Ovary (tissue), 10 donors: ENCODE measurements around the gene ANGPTL4. TPM values are rescaled to one million over a fixed set of nuclear protein-coding genes. Genes with fewer than 3 reads are reported as not detected.
"Not testable (repeated sequence)": the region's sequence is repeated elsewhere in the genome, so short reads cannot be mapped to it uniquely, and the experiment has no call there.

Experiments
- DNase-seq, 5 donors: peaks; one replicate each; pipeline ENCODE4 v3.0.0-alpha.2; 2019 to 2020
- H3K27ac ChIP-seq, 2 donors: fragments of 200-600 bp; one replicate each; pipeline versions ENCODE4 v1.5.1 to v1.8.0; 2019 to 2022
- H3K27me3 ChIP-seq: fragments of 200-600 bp; one replicate; pipeline ENCODE4 v1.8.0; 2022
- H3K36me3 ChIP-seq: fragments of 200-600 bp; sonication (generic); one replicate; pipeline ENCODE4 v1.5.1; 2019
- H3K4me1 ChIP-seq: one replicate; pipeline ENCODE4 v1.8.1; 2013; ENCODE audit warnings: mild to moderate bottlenecking, moderate library complexity; ENCODE audit not compliant: insufficient read depth
- H3K4me3 ChIP-seq: fragments of 200-600 bp; sonication (generic); one replicate; pipeline ENCODE4 v1.5.1; 2017
- H3K9me3 ChIP-seq, 2 donors: fragments of 200-600 bp in 1 of 2; sonication (generic) in 1 of 2; one replicate each; pipeline versions ENCODE4 v1.5.1 to v1.8.1; 2013 to 2019; ENCODE audit warnings: mild to moderate bottlenecking in 1 of 2, moderate library complexity in 1 of 2
- CTCF ChIP-seq, 3 donors: fragments of 450-650 bp in 2 of 3; fragments of 200-600 bp in 1 of 3; IDR thresholded peaks; one replicate each; pipeline versions ENCODE4 v1.5.1 to v1.8.0; 2016 to 2022; ENCODE audit warnings: antibody characterized with exemption in 3 of 3, mild to moderate bottlenecking in 1 of 3
- EP300 ChIP-seq: sonication (generic); formaldehyde crosslinking; IDR thresholded peaks from one replicate; pipeline ENCODE4 v1.6.1; 2017; ENCODE audit warnings: antibody characterized with exemption
- POLR2A ChIP-seq: fragments of 450-650 bp; IDR thresholded peaks from one replicate; pipeline ENCODE4 v1.6.1; 2017; ENCODE audit warnings: antibody characterized with exemption, mild to moderate bottlenecking, moderate library complexity
- WGBS, 3 donors: extraction: QIAGEN DNeasy Blood & Tissue Kit in 1 of 3; methylation state at CpG; one replicate each; pipeline versions ENCODE4 v1.1.5 to v1.1.7; 2013 to 2017; 5-methylcytosine and 5-hydroxymethylcytosine counted together
- intact Hi-C, 4 donors: fragments of 100-400 bp; cut with DNase I; formaldehyde crosslinking; loops; one replicate each; pipeline versions ENCODE4 v1.11.0 to v1.15.1; 2022 to 2023
- long read RNA-seq, 3 donors: library from polyadenylated mRNA in 2 of 3; unstranded in 2 of 3; transcript quantifications; one replicate each; pipeline ENCODE4 v2.0.0 and lab custom pipeline, GENCODE V29; 2021 to 2026
- polyA plus RNA-seq, 2 donors: library from polyadenylated mRNA; stranded (reverse); fragments of 200-250 nt in 1 of 2; fragments of 350-450 nt in 1 of 2; fragmentation: Illumina TruSeq in 1 of 2; extraction: RNeasy Lipid Tissue Mini Kit (QIAGEN cat#74804) in 1 of 2; gene quantifications; one replicate each; pipeline ENCODE4 v1.2.3, GENCODE V29; 2013 to 2014
- total RNA-seq, 7 donors: library from RNA; depleted of rRNA in 2 of 7; stranded (reverse); fragments of >200 nt in 2 of 7; fragmentation: NEBNext Ultra II Directional in 3 of 7; extraction: Animal tissue kit (Norgen Biotek cat#: 25700) in 3 of 7; gene quantifications; one replicate each; pipeline versions ENCODE4 v1.1.0 to v1.2.4, GENCODE V29; 2016 to 2023
- donor health status: DM: no; HTN: no; CAD: no; lungs with moderate emphysema.
- donor health status: DM: no; HTN: no; CAD: no.
- donor health status: Bipolar disorder and iron deficiency.
- donor health status: DM: yes; HTN: yes; CAD: no.
- donor health status: DM: no; HTN: no; CAD: no.
- donor health status: DM: yes; HTN: yes; CAD: no.

ANGPTL4 gene
- total RNA-seq (10 to 100 TPM in 3 of 7 donors, 1 to 10 TPM in 3, under 1 TPM in 1; 0.71 to 35.0 (median 2.1) TPM), polyA plus RNA-seq (10 to 100 TPM in 1 of 2 donors, 1 to 10 TPM in 1; 3.0 to 11.7 TPM)
- long read RNA-seq, donor 1, transcript ANGPTL4-202 (6 exons, 1,705 nt) = minor isoform, 10 of 102 reads
- long read RNA-seq, donor 1, transcript ANGPTL4-201 (7 exons, 1,879 nt) = major isoform, 78 of 102 reads
- long read RNA-seq, donor 1, partial matches to known transcripts = 6 of 102 reads
- long read RNA-seq, donor 1, other reads (novel, unspliced or antisense) = 8 of 102 reads
- long read RNA-seq, donor 2 = 0 reads
- long read RNA-seq, donor 3, transcript ANGPTL4-201 (7 exons, 1,879 nt) = major isoform, 5 of 7 reads
- long read RNA-seq, donor 3, partial matches to known transcripts = 0 of 7 reads
- long read RNA-seq, donor 3, other reads (novel, unspliced or antisense) = 2 of 7 reads

GRCh38 chr19:8363803-8364771 is at the start of gene ANGPTL4:
ANGPTL4 (plus strand) TSS chr19:8364155; CDS start chr19:8364322, 167 bp downstream.
- Histone ChIP-seq H3K4me3 (peak within 1 kb of the TSS; percentile 55), H3K27ac (no peak within 1 kb of the TSS), H3K27me3 (no peaks in the 10 kb centered on the region), H3K9me3 (no peaks in the 10 kb centered on the region), H3K4me1 (peaks cover 36% of the 10 kb centered on the region), H3K36me3 (no peaks in the 10 kb centered on the region)
- peak in 4 of 5 donors; percentile 36 to 79 (median 62) for DNase-seq
- TF ChIP-seq CTCF (IDR thresholded peaks at IDR 0.05) = no peak
- peak; percentile 58 for TF ChIP-seq POLR2A
- intact Hi-C loops = no loop called here
- WGBS, 3 donors = 1 to 2% (median 1%) methylated on average over 74 to 81 of the region's 81 CpGs

- not testable (repeated sequence) for DNase-seq, H3K9me3 ChIP-seq, H3K27ac ChIP-seq, H3K27me3 ChIP-seq, H3K4me3 ChIP-seq, H3K4me1 ChIP-seq, H3K36me3 ChIP-seq
- intact Hi-C loops = loop anchor here in 1 of 4 donors (10.0 kb wide), 1 partner anchor 50 kb away; no protein-coding TSS in a partner anchor
- 86 to 91% (median 89%) methylated on average over 11 of the region's 11 CpGs for WGBS, 3 donors
Observed at GRCh38 chr19:8314981-8315640, 48.8 kb upstream of the ANGPTL4 start.

GRCh38 chr19:8316351-8317125 is 47.4 kb upstream of the ANGPTL4 start:
- 80 to 86% (median 80%) methylated on average over 12 to 14 of the region's 14 CpGs for WGBS, 3 donors
- DNase-seq = no peak
- peaks cover 1% of the 10 kb centered on the region for H3K4me1 ChIP-seq
- no peak overlapping the region for H3K27ac ChIP-seq
- intact Hi-C loops = loop anchor here in 1 of 4 donors (10.0 kb wide), 1 partner anchor 52 kb away; no protein-coding TSS in a partner anchor
- H3K27me3 ChIP-seq = no peaks in the 10 kb centered on the region
- TF ChIP-seq POLR2A (no peak), EP300 (no peak), CTCF (IDR thresholded peaks at IDR 0.05) (no peak)
- no peak overlapping the region for H3K4me3 ChIP-seq
- H3K36me3 ChIP-seq = no peaks in the 10 kb centered on the region
- H3K9me3 ChIP-seq = no peaks in the 10 kb centered on the region

GRCh38 chr19:8318835-8319234 is 45.1 kb upstream of the ANGPTL4 start:
- not testable (repeated sequence) for H3K4me1 ChIP-seq, H3K36me3 ChIP-seq, H3K27me3 ChIP-seq, H3K4me3 ChIP-seq, H3K27ac ChIP-seq, H3K9me3 ChIP-seq, DNase-seq
- 73 to 79% (median 76%) methylated on average over 9 of the region's 9 CpGs for WGBS, 3 donors
- intact Hi-C loops = loop anchor here in 1 of 4 donors (10.0 kb wide), 1 partner anchor 54 kb away; no protein-coding TSS in a partner anchor
